ENCODE results near the gene SOAT1. TPM values are rescaled to one million over a fixed set of nuclear protein-coding genes. Genes with fewer than 3 reads are reported as not detected.
"Not testable (repeated sequence)": the region's sequence is repeated elsewhere in the genome, so short reads cannot be mapped to it uniquely, and the experiment has no call there.

Gene SOAT1
- total RNA-seq, 5 donors from 2014 or later (not counting 1 experiment from before 2014, with no cell fraction given): 35.0 to 42.1 (median 39.1) TPM

- no peak for DNase-seq
- no peaks in the 10 kb centered on the region for H3K9me3 Mint-ChIP-seq
- Histone ChIP-seq H3K27me3 (replicated peaks in 1 of 2; ENCODE audit: control insufficient read depth in 2 of 2, extremely low read depth in 1 of 2, insufficient read depth in 2 of 2, low read length in 1 of 2) (no peaks in the 10 kb centered on the region), H3K4me3 (ENCODE audit: control insufficient read depth in 1 of 2, extremely low read depth in 1 of 2, low read length in 1 of 2) (no peak overlapping the region), H3K36me3 (ENCODE audit: control insufficient read depth in 2 of 2, extremely low read depth in 1 of 2, insufficient read depth in 1 of 2, low read length in 1 of 2) (peaks cover 0 to 51% of the 10 kb centered on the region in 2 donors), H3K27ac (ENCODE audit: low read length) (no peak overlapping the region), H3K9me3 (no peaks in the 10 kb centered on the region), H3K4me1 (ENCODE audit: control insufficient read depth in 1 of 2, extremely low read depth in 1 of 2, insufficient read depth in 2 of 2, low read length in 2 of 2) (no peaks in the 10 kb centered on the region)
- CTCF ChIA-PET: interaction anchor here in 1 of 2 donors (0.8 kb wide), 1 partner anchor 349 kb away, joined by 3 read pairs; no protein-coding TSS in a partner anchor
- peak overlapping the region in 1 of 2 donors; percentile 12 for H3K27ac Mint-ChIP-seq
- ATAC-seq (replicated peaks in 1 of 4): no peak
- no peak overlapping the region for H3K4me3 Mint-ChIP-seq
- 89% methylated on average over 3 of the region's 3 CpGs for WGBS (ENCODE audit: insufficient coverage)
- POLR2A ChIA-PET: no interaction called here
- H3K27me3 Mint-ChIP-seq: no peaks in the 10 kb centered on the region
- H3K36me3 Mint-ChIP-seq: peaks cover 61% of the 10 kb centered on the region
- peaks cover 0 to 5% (median 0%) of the 10 kb centered on the region in 3 donors for H3K4me1 Mint-ChIP-seq
Observed at GRCh38 chr1:179351281-179351680, 57.7 kb downstream of the SOAT1 start.

- no peaks in the 10 kb centered on the region for H3K27me3 ChIP-seq (replicated peaks in 1 of 2; ENCODE audit: control insufficient read depth in 2 of 2, extremely low read depth in 1 of 2, insufficient read depth in 2 of 2, low read length in 1 of 2)
- ChIA-PET POLR2A (interaction anchor here in 1 of 2 donors (0.6 to 0.7 kb wide), 2 partner anchors 288 to 613 kb away, joined by 3 to 6 read pairs; no protein-coding TSS in a partner anchor), CTCF (interaction anchor here in 1 of 2 donors (0.6 kb wide), 1 partner anchor 410 kb away, joined by 3 read pairs; no protein-coding TSS in a partner anchor)
- no peak overlapping the region for H3K27ac ChIP-seq (ENCODE audit: low read length)
- DNase-seq: no peak
- Mint-ChIP-seq H3K27ac (peak overlapping the region in 1 of 2 donors; percentile 7), H3K27me3 (no peaks in the 10 kb centered on the region), H3K4me3 (no peak overlapping the region), H3K9me3 (no peaks in the 10 kb centered on the region), H3K36me3 (peaks cover 59% of the 10 kb centered on the region), H3K4me1 (peaks cover 0 to 5% (median 0%) of the 10 kb centered on the region in 3 donors)
- no peak for ATAC-seq (replicated peaks in 1 of 4)
- H3K9me3 ChIP-seq: no peaks in the 10 kb centered on the region
- no peak overlapping the region for H3K4me3 ChIP-seq (ENCODE audit: control insufficient read depth in 1 of 2, extremely low read depth in 1 of 2, low read length in 1 of 2)
- no peaks in the 10 kb centered on the region for H3K4me1 ChIP-seq (ENCODE audit: control insufficient read depth in 1 of 2, extremely low read depth in 1 of 2, insufficient read depth in 2 of 2, low read length in 2 of 2)
- H3K36me3 ChIP-seq (ENCODE audit: control insufficient read depth in 2 of 2, extremely low read depth in 1 of 2, insufficient read depth in 1 of 2, low read length in 1 of 2): peaks cover 0 to 47% of the 10 kb centered on the region in 2 donors
- WGBS (ENCODE audit: insufficient coverage): no CpG with 5 or more reads among the region's 2 CpGs
Observed at GRCh38 chr1:179352236-179352635, 58.6 kb downstream of the SOAT1 start.

GRCh38 chr1:179353546-179353945 is 59.9 kb downstream of the SOAT1 start:
- H3K27ac ChIP-seq (ENCODE audit: low read length): no peak overlapping the region
- H3K36me3 ChIP-seq (ENCODE audit: control insufficient read depth in 2 of 2, extremely low read depth in 1 of 2, insufficient read depth in 1 of 2, low read length in 1 of 2): peaks cover 0 to 37% of the 10 kb centered on the region in 2 donors
- H3K4me1 Mint-ChIP-seq: peaks cover 0 to 5% (median 0%) of the 10 kb centered on the region in 3 donors
- H3K27me3 ChIP-seq (replicated peaks in 1 of 2; ENCODE audit: control insufficient read depth in 2 of 2, extremely low read depth in 1 of 2, insufficient read depth in 2 of 2, low read length in 1 of 2): no peaks in the 10 kb centered on the region
- no peaks in the 10 kb centered on the region for H3K4me1 ChIP-seq (ENCODE audit: control insufficient read depth in 1 of 2, extremely low read depth in 1 of 2, insufficient read depth in 2 of 2, low read length in 2 of 2)
- H3K9me3 ChIP-seq: no peaks in the 10 kb centered on the region
- H3K4me3 Mint-ChIP-seq: no peak overlapping the region
- H3K27me3 Mint-ChIP-seq: no peaks in the 10 kb centered on the region
- 92% methylated on average over 4 of the region's 5 CpGs for WGBS (ENCODE audit: insufficient coverage)
- H3K27ac Mint-ChIP-seq: no peak overlapping the region
- no peak for DNase-seq
- no peak for ATAC-seq (replicated peaks in 1 of 4)
- H3K4me3 ChIP-seq (ENCODE audit: control insufficient read depth in 1 of 2, extremely low read depth in 1 of 2, low read length in 1 of 2): no peak overlapping the region
- H3K9me3 Mint-ChIP-seq: no peaks in the 10 kb centered on the region
- peaks cover 47% of the 10 kb centered on the region for H3K36me3 Mint-ChIP-seq
- POLR2A ChIA-PET: no interaction called here
- CTCF ChIA-PET: interaction anchor here in 1 of 2 donors (1.0 kb wide), 1 partner anchor 38 kb away, joined by 3 read pairs; no protein-coding TSS in a partner anchor

GRCh38 chr1:179361631-179362030 is 68.0 kb downstream of the SOAT1 start:
- not testable (repeated sequence) for H3K27me3 ChIP-seq (replicated peaks in 1 of 2; ENCODE audit: control insufficient read depth in 2 of 2, extremely low read depth in 1 of 2, insufficient read depth in 2 of 2, low read length in 1 of 2); H3K27ac ChIP-seq (ENCODE audit: low read length); H3K36me3 ChIP-seq (ENCODE audit: control insufficient read depth in 2 of 2, extremely low read depth in 1 of 2, insufficient read depth in 1 of 2, low read length in 1 of 2); H3K27ac Mint-ChIP-seq; H3K9me3 ChIP-seq; H3K36me3 Mint-ChIP-seq; DNase-seq; H3K27me3 Mint-ChIP-seq; ATAC-seq (replicated peaks in 1 of 4); H3K4me3 ChIP-seq (ENCODE audit: control insufficient read depth in 1 of 2, extremely low read depth in 1 of 2, low read length in 1 of 2); H3K4me3 Mint-ChIP-seq; H3K9me3 Mint-ChIP-seq
- no CpG with 5 or more reads among the region's 2 CpGs for WGBS (ENCODE audit: insufficient coverage)
- H3K4me1 ChIP-seq (ENCODE audit: control insufficient read depth in 1 of 2, extremely low read depth in 1 of 2, insufficient read depth in 2 of 2, low read length in 2 of 2): peaks cover 0 to 16% of the 10 kb centered on the region in 2 experiments
- peaks cover 0 to 13% (median 11%) of the 10 kb centered on the region in 3 donors for H3K4me1 Mint-ChIP-seq
- CTCF ChIA-PET: interaction anchor here in 1 of 2 donors (0.6 kb wide), 1 partner anchor 453 kb away, joined by 5 read pairs; no protein-coding TSS in a partner anchor
- POLR2A ChIA-PET: interaction anchor here in 1 of 2 donors (0.7 kb wide), 1 partner anchor 276 kb away, joined by 3 read pairs; no protein-coding TSS in a partner anchor

GRCh38 chr1:179365342-179366092 is 71.9 kb downstream of the SOAT1 start, which contains the start of gene AXDND1:
TSS of gene AXDND1 (plus strand) at chr1:179365971. CDS start at chr1:179366510, 539 bp downstream.
- Histone ChIP-seq H3K4me1 (ENCODE audit: control insufficient read depth in 1 of 2, extremely low read depth in 1 of 2, insufficient read depth in 2 of 2, low read length in 2 of 2) (peaks cover 0 to 16% of the 10 kb centered on the region in 2 experiments), H3K9me3 (no peaks in the 10 kb centered on the region), H3K27ac (ENCODE audit: low read length) (peak within 1 kb of the TSS; percentile 97), H3K36me3 (ENCODE audit: control insufficient read depth in 2 of 2, extremely low read depth in 1 of 2, insufficient read depth in 1 of 2, low read length in 1 of 2) (no peaks in the 10 kb centered on the region), H3K4me3 (ENCODE audit: control insufficient read depth in 1 of 2, extremely low read depth in 1 of 2, low read length in 1 of 2) (peak within 1 kb of the TSS; percentile 77 to 83), H3K27me3 (replicated peaks in 1 of 2; ENCODE audit: control insufficient read depth in 2 of 2, extremely low read depth in 1 of 2, insufficient read depth in 2 of 2, low read length in 1 of 2) (no peaks in the 10 kb centered on the region)
- Mint-ChIP-seq H3K9me3 (no peaks in the 10 kb centered on the region), H3K4me1 (peaks cover 6 to 15% (median 13%) of the 10 kb centered on the region in 3 donors), H3K27ac (peak within 1 kb of the TSS; percentile 100), H3K27me3 (no peaks in the 10 kb centered on the region), H3K4me3 (peak within 1 kb of the TSS; percentile 89 to 98 (median 97)), H3K36me3 (no peaks in the 10 kb centered on the region)
- WGBS (ENCODE audit: insufficient coverage): 2% methylated on average over 36 of the region's 43 CpGs
- DNase-seq (peak; percentile 81 to 96 (median 92)), ATAC-seq (replicated peaks in 1 of 4) (peak; percentile 91 to 96 (median 96))
- CTCF ChIA-PET: interaction anchor here (0.5 to 1.8 kb wide), 9 partner anchors 71 to 639 kb away, joined by 3 to 10 read pairs (median 4); partner anchors contain the start of genes SOAT1 (in 1 of the 2) and TOR3A (in 1 of the 2)
- POLR2A ChIA-PET: interaction anchor here (0.6 to 1.8 kb wide), 9 partner anchors 8 to 589 kb away, joined by 3 to 17 read pairs (median 3); partner anchors contain the start of genes CEP350 (in 1 of the 2), SOAT1 (in 1 of the 2) and TOR1AIP1 (in 1 of the 2)
